HCT116 (cell line): ENCODE measurements around the gene ANO6. TPM values are rescaled to one million over a fixed set of nuclear protein-coding genes. Genes with fewer than 3 reads are reported as not detected.

Experiments used
- ATAC-seq: fragments of 200-7000 bp; cut with Tn5 transposase; 2 replicates; pipeline ENCODE4 v1.9.1; 2020; ENCODE audit warnings: mild to moderate bottlenecking, moderate library complexity
- BruUV-seq: library from RNA; stranded (reverse); fragments of 400-500 nt; replicated peaks from 2 replicates; lab custom pipeline; 2021; lab: Mats Ljungman, UMichigan
- CTCF ChIA-PET: fragments of 300-600 bp; sonication (Branson Sonifier 250); formaldehyde crosslinking; loops from one replicate; lab custom pipeline; 2021; ENCODE audit warnings: antibody characterized with exemption; lab: Charles Lee
- POLR2A ChIA-PET: fragments of 300-600, 350-600 bp; sonication (Branson Sonifier 250); formaldehyde crosslinking; loops from one replicate; lab custom pipeline; 2021; ENCODE audit warnings: antibody characterized with exemption; lab: Charles Lee
- RAD21 ChIA-PET, 2 experiments: fragments of 300-600 bp; sonication (Branson Sonifier 250); formaldehyde crosslinking; loops; one replicate each; lab custom pipeline; 2023; ENCODE audit warnings: low total read pairs in 2 of 2; ENCODE audit not compliant: uncharacterized antibody in 2 of 2, unreplicated experiment in 2 of 2, low non-redundant PET in 1 of 2; lab: Charles Lee
- DNase-seq: peaks from one replicate; pipeline ENCODE4 v3.0.0-alpha.2; 2010; ENCODE audit warnings: low read depth, low spot score
- H2AFZ ChIP-seq: fragments of 200-600 bp; shearing (Covaris generic), sonication (generic); 2 replicates; pipeline ENCODE4 v1.6.1; 2017; ENCODE audit warnings: low read depth, mixed run types, mixed read lengths, antibody characterized with exemption, low read length; ENCODE audit not compliant: poor library complexity, severe bottlenecking
- H3K27ac ChIP-seq: 2 replicates; pipeline ENCODE4 v1.5.1; 2012; ENCODE audit warnings: low read depth, low read length
- H3K27me3 ChIP-seq: fragments of 200-600 bp; sonication (generic); 2 replicates; pipeline ENCODE4 v1.6.1; 2016; ENCODE audit warnings: mixed run types, low read length, mixed read lengths; ENCODE audit not compliant: insufficient read depth
- H3K36me3 ChIP-seq, 2 experiments: fragments of 200-500 bp in 1 of 2; fragments of 200-600 bp in 1 of 2; sonication (Bioruptor generic) in 1 of 2; sonication (generic) in 1 of 2; 2 replicates each; pipeline versions ENCODE4 v1.5.1 to v1.6.1; 2014 to 2016; ENCODE audit warnings: low read length in 2 of 2, inconsistent platforms in 1 of 2, mixed read lengths in 1 of 2, mixed run types in 1 of 2; ENCODE audit not compliant: insufficient read depth in 2 of 2, control insufficient read depth in 1 of 2
- H3K4me1 ChIP-seq, 2 experiments: fragments of 200-600 bp in 1 of 2; sonication (generic) in 1 of 2; 2 replicates each; pipeline versions ENCODE4 v1.5.1 to v1.6.1; 2012 to 2017; ENCODE audit warnings: low read length in 2 of 2, inconsistent platforms in 1 of 2, mild to moderate bottlenecking in 1 of 2, mixed read lengths in 1 of 2, mixed run types in 1 of 2, moderate library complexity in 1 of 2; ENCODE audit not compliant: insufficient read depth in 2 of 2, control insufficient read depth in 1 of 2
- H3K4me2 ChIP-seq: fragments of 200-600 bp; sonication (generic); 2 replicates; pipeline ENCODE4 v1.6.1; 2017; ENCODE audit warnings: mixed run types, low read length, mixed read lengths
- H3K4me3 ChIP-seq, 2 experiments: fragments of 200-600 bp in 1 of 2; sonication (generic) in 1 of 2; replicated peaks in 1 of 2; 2 replicates each; pipeline ENCODE4 v1.5.1; 2011 to 2016; ENCODE audit warnings: low read length in 2 of 2, control low read depth in 1 of 2, low read depth in 1 of 2, mild to moderate bottlenecking in 1 of 2, mixed read lengths in 1 of 2, mixed run types in 1 of 2
- H3K79me2 ChIP-seq: fragments of 200-600 bp; sonication (generic); 2 replicates; pipeline ENCODE4 v1.6.1; 2017; ENCODE audit warnings: mild to moderate bottlenecking, mixed run types, low read length, moderate library complexity, mixed read lengths; ENCODE audit not compliant: insufficient read depth
- H3K9ac ChIP-seq: fragments of 200-600 bp; sonication (generic); 2 replicates; pipeline ENCODE4 v1.6.1; 2016; ENCODE audit warnings: low read length, mixed read lengths
- H3K9me2 ChIP-seq: fragments of 200-600 bp; sonication (generic), shearing (Covaris generic); 2 replicates; pipeline ENCODE4 v1.6.1; 2017; ENCODE audit warnings: mixed run types, mild to moderate bottlenecking, moderate library complexity; ENCODE audit not compliant: insufficient read depth
- H3K9me3 ChIP-seq, 2 experiments: fragments of 200-500 bp in 1 of 2; fragments of 200-600 bp in 1 of 2; sonication (Bioruptor generic) in 1 of 2; sonication (generic) in 1 of 2; 2 replicates each; pipeline ENCODE4 v1.6.1; 2014 to 2017; ENCODE audit warnings: low read length in 2 of 2, mixed read lengths in 2 of 2, inconsistent platforms in 1 of 2, low read depth in 1 of 2, mild to moderate bottlenecking in 1 of 2, mixed run types in 1 of 2, moderate library complexity in 1 of 2; ENCODE audit not compliant: control insufficient read depth in 1 of 2, insufficient read depth in 1 of 2
- H4K20me1 ChIP-seq: fragments of 200-600 bp; sonication (generic), shearing (Covaris generic); 2 replicates; pipeline ENCODE4 v1.6.1; 2017; ENCODE audit warnings: mixed run types, mild to moderate bottlenecking, moderate library complexity; ENCODE audit not compliant: insufficient read depth
- CEBPB ChIP-seq: IDR thresholded peaks from 2 replicates; pipeline ENCODE4 v1.6.1; 2012; ENCODE audit warnings: low read depth
- EZH2 ChIP-seq: fragments of 200-600 bp; sonication (generic); IDR thresholded peaks from 2 replicates; pipeline ENCODE4 v1.6.1; 2017; ENCODE audit warnings: antibody characterized with exemption, mixed run types
- POLR2A ChIP-seq: IDR thresholded peaks from 2 replicates; pipeline ENCODE4 v1.7.0; 2011; ENCODE audit warnings: borderline replicate concordance; ENCODE audit not compliant: insufficient read depth, insufficient read length; ENCODE audit errors: extremely low read depth
- RAD21 ChIP-seq: IDR thresholded peaks from 2 replicates; pipeline ENCODE4 v1.6.1; 2012; ENCODE audit warnings: low read depth, mild to moderate bottlenecking
- YY1 ChIP-seq: IDR thresholded peaks from 2 replicates; pipeline ENCODE4 v1.6.1; 2011; ENCODE audit warnings: low read length, low read depth, moderate library complexity, mild to moderate bottlenecking; ENCODE audit not compliant: insufficient replicate concordance; ENCODE audit errors: extremely low read depth
- ZFX ChIP-seq: fragments of 450-650 bp; IDR thresholded peaks from 2 replicates; pipeline ENCODE4 v1.6.1; 2017
- ZNF274 ChIP-seq: fragments of 200-500 bp; sonication (Bioruptor generic); IDR thresholded peaks from 2 replicates; pipeline ENCODE4 v1.6.1; 2014; ENCODE audit warnings: mild to moderate bottlenecking, low read depth, low read length, inconsistent platforms
- intact Hi-C: fragments of 100-400 bp; cut with micrococcal nuclease; formaldehyde crosslinking; loops from 2 replicates; pipeline ENCODE4 v1.10.0; 2022
- total RNA-seq: library from RNA; stranded (reverse); gene quantifications from one replicate; pipeline ENCODE4 v1.2.1, GENCODE V29; 2021; ENCODE audit not compliant: unreplicated experiment
- TF ChIP-seq, protein P1 (sequence below): IDR thresholded peaks from 2 replicates; pipeline ENCODE4 v1.6.1; 2012
- TF ChIP-seq, protein P2 (sequence below): IDR thresholded peaks from 2 replicates; pipeline ENCODE4 v1.6.1; 2012

Gene ANO6
- total RNA-seq, 1 experiment from 2014 or later = 36.7 TPM

DNA sequence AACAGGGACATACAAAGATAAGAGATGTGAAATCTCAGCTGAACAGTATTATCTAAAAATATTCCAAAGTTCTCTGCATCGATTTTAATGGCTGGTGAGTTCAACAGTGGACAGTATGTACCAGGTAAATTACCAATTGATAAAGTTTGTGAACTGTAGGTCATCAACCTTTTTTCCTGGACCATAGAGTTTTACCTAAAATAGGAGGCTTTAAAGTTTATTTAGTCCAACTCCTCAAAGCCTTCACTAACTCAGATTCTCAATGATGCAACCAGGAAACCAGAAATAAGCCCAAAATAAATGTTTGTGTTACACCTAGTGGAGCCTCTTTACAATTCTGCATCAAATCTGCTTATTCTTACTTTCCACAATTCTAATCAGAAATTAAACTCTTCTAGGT, 205.8 kb downstream of the ANO6 start:
- DNase-seq = no peak
- POLR2A ChIA-PET = no interaction called here
- no peak overlapping the region for H3K9ac ChIP-seq
- H2AFZ ChIP-seq = no peak overlapping the region
- no peaks in the 10 kb centered on the region for H3K27me3 ChIP-seq
- RAD21 ChIA-PET = no interaction called here
- no peaks in the 10 kb centered on the region for H3K4me1 ChIP-seq
- TF ChIP-seq, protein P1, sequence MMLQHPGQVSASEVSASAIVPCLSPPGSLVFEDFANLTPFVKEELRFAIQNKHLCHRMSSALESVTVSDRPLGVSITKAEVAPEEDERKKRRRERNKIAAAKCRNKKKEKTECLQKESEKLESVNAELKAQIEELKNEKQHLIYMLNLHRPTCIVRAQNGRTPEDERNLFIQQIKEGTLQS = no peak
- TF ChIP-seq EZH2 (no peak), YY1 (no peak), ZFX (no peak)
- TF ChIP-seq, protein P2, sequence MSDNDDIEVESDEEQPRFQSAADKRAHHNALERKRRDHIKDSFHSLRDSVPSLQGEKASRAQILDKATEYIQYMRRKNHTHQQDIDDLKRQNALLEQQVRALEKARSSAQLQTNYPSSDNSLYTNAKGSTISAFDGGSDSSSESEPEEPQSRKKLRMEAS = no peak
- no peaks in the 10 kb centered on the region for H3K79me2 ChIP-seq
- CTCF ChIA-PET = no interaction called here
- no TSS peak for BruUV-seq
- H3K36me3 ChIP-seq = peaks cover 4 to 8% of the 10 kb centered on the region in 2 experiments; a peak in 2 of 4 replicates
- H3K9me3 ChIP-seq = no peaks in the 10 kb centered on the region
- no peak overlapping the region for H3K4me3 ChIP-seq
- H3K9me2 ChIP-seq = no peaks in the 10 kb centered on the region
- no peak overlapping the region for H3K4me2 ChIP-seq
- intact Hi-C loops = no loop called here
- ATAC-seq = no peak
- H4K20me1 ChIP-seq = no peaks in the 10 kb centered on the region
- H3K27ac ChIP-seq = no peak overlapping the region

DNA sequence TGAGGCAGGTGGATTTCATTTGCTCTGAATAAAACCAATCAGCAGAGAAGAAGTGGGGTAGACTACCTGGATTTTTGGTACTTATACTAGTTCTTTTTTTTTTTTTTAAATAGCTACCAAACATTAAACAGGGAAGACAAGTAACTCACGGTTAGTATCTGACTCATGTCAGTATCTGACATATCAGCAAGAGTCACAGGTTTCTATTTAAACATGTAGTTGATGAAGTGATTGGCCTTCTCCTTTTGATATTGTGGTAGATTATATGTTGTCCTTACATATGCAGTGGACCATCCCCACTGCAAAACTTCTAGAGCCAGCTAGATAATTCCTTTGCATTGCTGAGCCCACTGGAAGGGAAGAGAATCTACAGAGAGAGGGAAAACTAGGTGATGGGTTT, 208.0 kb downstream of the ANO6 start:
- Histone ChIP-seq H3K9me2 (no peaks in the 10 kb centered on the region), H3K9ac (no peak overlapping the region), H3K4me3 (no peak overlapping the region), H3K4me1 (no peaks in the 10 kb centered on the region), H3K9me3 (no peaks in the 10 kb centered on the region), H3K27me3 (no peaks in the 10 kb centered on the region), H4K20me1 (no peaks in the 10 kb centered on the region), H2AFZ (no peak overlapping the region), H3K27ac (no peak overlapping the region), H3K4me2 (no peak overlapping the region), H3K79me2 (no peaks in the 10 kb centered on the region), H3K36me3 (peaks cover 0 to 4% of the 10 kb centered on the region in 2 experiments; a peak in 1 of 4 replicates)
- no peak for ATAC-seq
- ChIA-PET RAD21 (no interaction called here), CTCF (no interaction called here), POLR2A (no interaction called here)
- DNase-seq = no peak
- intact Hi-C loops = no loop called here
- TF ChIP-seq CEBPB (no peak), ZNF274 (no peak), YY1 (no peak), POLR2A (no peak), RAD21 (no peak)
- BruUV-seq = no TSS peak
